Measurements from ENCODE around the gene SCGN. TPM values are rescaled to one million over a fixed set of nuclear protein-coding genes. Genes with fewer than 3 reads are reported as not detected.

The SCGN gene
- total RNA-seq, 4 donors from 2014 or later = 0.30 TPM; not detected in 3

GRCh38 chr6:25710287-25710686 is 58.3 kb downstream of the SCGN start:
- H3K9me3 ChIP-seq = no peaks in the 10 kb centered on the region
- H3K4me1 ChIP-seq = no peaks in the 10 kb centered on the region
- intact Hi-C loops (cut with DNase I; ENCODE audit: low total_unique reads) = no loop called here
- no peak overlapping the region for H3K27ac ChIP-seq
- TF ChIP-seq CTCF (IDR thresholded peaks at IDR 0.05) (no peak), POLR2A (IDR thresholded peaks at IDR 0.05) (no peak)
- H3K27me3 ChIP-seq = no peaks in the 10 kb centered on the region
- DNase-seq = no peak
- H3K36me3 ChIP-seq = no peaks in the 10 kb centered on the region
- no peak overlapping the region for H3K4me3 ChIP-seq

GRCh38 chr6:25713824-25714223 is 61.8 kb downstream of the SCGN start:
- Histone ChIP-seq H3K27ac (no peak overlapping the region), H3K36me3 (no peaks in the 10 kb centered on the region), H3K9me3 (no peaks in the 10 kb centered on the region), H3K4me1 (no peaks in the 10 kb centered on the region), H3K4me3 (no peak overlapping the region), H3K27me3 (no peaks in the 10 kb centered on the region)
- intact Hi-C loops (cut with DNase I; ENCODE audit: low total_unique reads) = no loop called here
- TF ChIP-seq CTCF (IDR thresholded peaks at IDR 0.05) = no peak
- no peak for TF ChIP-seq POLR2A (IDR thresholded peaks at IDR 0.05)
- no peak for DNase-seq

GRCh38 chr6:25714765-25715164 is 62.8 kb downstream of the SCGN start:
- Histone ChIP-seq H3K4me1 (no peaks in the 10 kb centered on the region), H3K9me3 (no peaks in the 10 kb centered on the region), H3K27ac (no peak overlapping the region), H3K4me3 (no peak overlapping the region), H3K36me3 (no peaks in the 10 kb centered on the region), H3K27me3 (no peaks in the 10 kb centered on the region)
- no peak for DNase-seq
- TF ChIP-seq CTCF (IDR thresholded peaks at IDR 0.05) (no peak), POLR2A (IDR thresholded peaks at IDR 0.05) (no peak)
- intact Hi-C loops (cut with DNase I; ENCODE audit: low total_unique reads) = no loop called here

GRCh38 chr6:25715794-25716193 is 63.8 kb downstream of the SCGN start:
- H3K27me3 ChIP-seq = no peaks in the 10 kb centered on the region
- no peak for TF ChIP-seq CTCF (IDR thresholded peaks at IDR 0.05)
- no peak for TF ChIP-seq POLR2A (IDR thresholded peaks at IDR 0.05)
- H3K4me3 ChIP-seq = no peak overlapping the region
- no peaks in the 10 kb centered on the region for H3K9me3 ChIP-seq
- DNase-seq = no peak
- H3K4me1 ChIP-seq = no peaks in the 10 kb centered on the region
- no peaks in the 10 kb centered on the region for H3K36me3 ChIP-seq
- intact Hi-C loops (cut with DNase I; ENCODE audit: low total_unique reads) = no loop called here
- H3K27ac ChIP-seq = no peak overlapping the region

- no peaks in the 10 kb centered on the region for H3K36me3 ChIP-seq
- H3K4me1 ChIP-seq = no peaks in the 10 kb centered on the region
- H3K27ac ChIP-seq = no peak overlapping the region
- intact Hi-C loops (cut with DNase I; ENCODE audit: low total_unique reads) = no loop called here
- TF ChIP-seq CTCF (IDR thresholded peaks at IDR 0.05) (peak; percentile 21 to 41 (median 32)), POLR2A (IDR thresholded peaks at IDR 0.05) (no peak)
- no peak for DNase-seq
- H3K9me3 ChIP-seq = no peaks in the 10 kb centered on the region
- no peaks in the 10 kb centered on the region for H3K27me3 ChIP-seq
- no peak overlapping the region for H3K4me3 ChIP-seq
Measured at GRCh38 chr6:25717866-25718740, 66.1 kb downstream of the SCGN start.
